Heart left ventricle (tissue), 16 donors: ENCODE results near the gene INSIG1. TPM values are rescaled to one million over a fixed set of nuclear protein-coding genes. Genes with fewer than 3 reads are reported as not detected.

ENCODE experiments used
- ATAC-seq, 4 donors: fragments of 200-7000 bp; cut with Tn5 transposase; one replicate each; pipeline ENCODE4 v1.9.1; 2020 to 2022; ENCODE audit warnings: moderate library complexity in 4 of 4, mild to moderate bottlenecking in 3 of 4, moderate number of reproducible peaks in 1 of 4
- DNase-seq, 5 donors: peaks; one replicate each; pipeline ENCODE4 v3.0.0-alpha.2; 2020
- H3K27ac ChIP-seq, 12 donors: fragments of 200-600 bp; sonication (generic) in 4 of 12; one replicate each; pipeline versions ENCODE4 v1.5.0 to v1.8.0; 2016 to 2022; ENCODE audit warnings: mild to moderate bottlenecking in 2 of 12
- H3K27me3 ChIP-seq, 9 donors: fragments of 200-600 bp; sonication (generic) in 2 of 9; one replicate each; pipeline versions ENCODE4 v1.5.1 to v1.8.0; 2016 to 2022; ENCODE audit warnings: mild to moderate bottlenecking in 3 of 9
- H3K36me3 ChIP-seq, 9 donors: fragments of 200-600 bp; sonication (generic) in 2 of 9; one replicate each; pipeline versions ENCODE4 v1.5.0 to v1.8.0; 2018 to 2022; ENCODE audit warnings: mild to moderate bottlenecking in 2 of 9
- H3K4me1 ChIP-seq, 12 donors: fragments of 200-600 bp; sonication (generic) in 4 of 12; one replicate each; pipeline versions ENCODE4 v1.5.0 to v1.8.0; 2016 to 2022; ENCODE audit warnings: mild to moderate bottlenecking in 3 of 12
- H3K4me3 ChIP-seq, 12 donors: fragments of 200-600 bp; sonication (generic) in 4 of 12; one replicate each; pipeline versions ENCODE4 v1.5.0 to v1.8.0; 2017 to 2022; ENCODE audit warnings: mild to moderate bottlenecking in 9 of 12, moderate library complexity in 4 of 12
- H3K9me3 ChIP-seq, 12 donors: fragments of 200-600 bp; sonication (generic) in 4 of 12; one replicate each; pipeline versions ENCODE4 v1.5.0 to v1.8.0; 2016 to 2022; ENCODE audit warnings: mild to moderate bottlenecking in 1 of 12
- POLR2A ChIP-seq, 2 donors: fragments of 450-650 bp; IDR thresholded peaks; one replicate each; pipeline ENCODE4 v1.6.1; 2017; ENCODE audit warnings: antibody characterized with exemption in 2 of 2, mild to moderate bottlenecking in 2 of 2, moderate library complexity in 2 of 2
- WGBS, 4 donors: extraction: QIAGEN DNeasy Blood & Tissue Kit in 2 of 4; methylation state at CpG; one replicate each; pipeline versions ENCODE4 v1.1.5 to v1.1.7; 2013 to 2018; 5-methylcytosine and 5-hydroxymethylcytosine counted together
- intact Hi-C, 10 donors: fragments of 100-400 bp; cut with DNase I; formaldehyde crosslinking; loops; one replicate each; pipeline versions ENCODE4 v1.11.1 to v1.14.2; 2022
- polyA plus RNA-seq, 2 donors: library from polyadenylated mRNA; stranded (reverse); fragments of 200-250 nt; gene quantifications; one replicate each; pipeline ENCODE4 v1.2.3, GENCODE V29; 2013
- total RNA-seq, 9 donors: library from RNA; depleted of rRNA in 2 of 9; stranded (reverse); fragments of >200 nt in 2 of 9; fragmentation: NEBNext Ultra II Directional in 3 of 9; extraction: Animal tissue kit (Norgen Biotek cat#: 25700) in 3 of 9; gene quantifications; one replicate each; pipeline versions ENCODE4 v1.1.0 to v1.2.4, GENCODE V29; 2016 to 2023
- TF ChIP-seq, protein P1 (sequence below), 12 donors: fragments of 200-600 bp; sonication (generic) in 4 of 12; IDR thresholded peaks; one replicate each; pipeline versions ENCODE4 v1.5.0 to v1.8.0; 2018 to 2022; ENCODE audit warnings: antibody characterized with exemption in 12 of 12, mild to moderate bottlenecking in 5 of 12
- donor health status: ischemic (EF 13 %, LVEDD 7.1; RV severe dilation, severe dysfunction).
- donor health status: healthy with polysubstance abuse.
- donor health status: DM: no; HTN: yes; CAD: no.
- donor health status: DM: no; HTN: no; CAD: no.
- donor health status: ischemic (EF 25% LVEDD 6.9; RV normal size, moderate dysfunction).
- donor health status: ischemic (EF 25% LVEDD 5.7; RV mildly dilated, moderate dysfunction).
- donor health status: healthy.
- donor health status: DM: yes; HTN: yes; CAD: no.
- donor health status: ischemic (EF 35%, LVEDD 5.7; RV mildly dilated, moderate dysfunction).
- donor health status: nonischemic (EF 11% LVEDD 7.7; RV severe dilation, severe dysfunction).
- donor health status: DM: yes; HTN: yes; CAD: no.
- donor health status: PGD.
- donor health status: ischemic (EF 29% LVEDD 5.4; RV normal size, mild dysfunction).
- donor health status: nonischemic (EF 23%, LVEDD 6.1; RV moderate dilation, normal function).

Gene INSIG1
- total and polyA plus RNA-seq, 11 donors, result 5.2 to 24.5 (median 13.3) TPM

DNA sequence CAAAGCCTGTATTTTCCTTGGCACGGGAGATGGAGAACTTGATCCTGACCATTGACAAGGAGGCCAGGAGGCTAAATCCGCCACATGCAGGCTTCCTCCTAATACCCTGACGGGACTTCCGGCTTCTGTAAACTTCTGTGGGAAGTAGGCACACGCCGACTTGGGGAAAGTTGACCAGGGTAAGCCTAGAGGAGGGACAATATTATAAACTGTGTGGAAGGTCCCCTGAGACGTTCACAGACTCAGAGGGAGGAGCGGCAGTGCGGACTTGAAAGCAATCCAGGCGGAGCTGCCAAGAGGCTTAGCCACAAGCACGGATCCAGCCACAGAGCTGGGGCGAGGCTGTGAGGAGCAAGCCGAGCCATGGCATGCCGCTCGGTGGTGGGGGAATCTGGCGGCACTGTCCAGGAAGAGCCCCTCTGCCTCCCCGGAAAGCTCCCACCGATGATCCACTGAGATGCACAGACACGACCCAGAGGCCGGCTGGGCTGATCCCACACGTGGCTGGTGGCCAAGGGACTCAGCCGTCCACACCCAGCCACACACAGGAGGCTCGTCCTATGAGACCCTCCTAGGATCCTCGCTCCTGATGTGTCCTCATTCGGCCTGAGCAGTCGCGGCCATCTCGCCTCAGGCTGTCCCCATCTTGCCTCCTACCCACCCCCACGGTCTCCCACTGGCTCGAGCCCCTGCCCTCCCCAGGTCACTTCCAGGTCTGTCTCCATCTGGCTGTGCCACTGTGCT lies 40.0 kb upstream of the INSIG1 start:
- Histone ChIP-seq H3K36me3 (no peaks in the 10 kb centered on the region), H3K4me3 (peak overlapping the region in 8 of 12 donors; percentile 13 to 29 (median 23)), H3K27me3 (peaks cover 0 to 2% (median 0%) of the 10 kb centered on the region in 9 donors), H3K27ac (peak overlapping the region; percentile 13 to 80 (median 74)), H3K9me3 (no peaks in the 10 kb centered on the region), H3K4me1 (peaks cover 7 to 23% (median 14%) of the 10 kb centered on the region in 12 donors)
- TF ChIP-seq, protein P1, sequence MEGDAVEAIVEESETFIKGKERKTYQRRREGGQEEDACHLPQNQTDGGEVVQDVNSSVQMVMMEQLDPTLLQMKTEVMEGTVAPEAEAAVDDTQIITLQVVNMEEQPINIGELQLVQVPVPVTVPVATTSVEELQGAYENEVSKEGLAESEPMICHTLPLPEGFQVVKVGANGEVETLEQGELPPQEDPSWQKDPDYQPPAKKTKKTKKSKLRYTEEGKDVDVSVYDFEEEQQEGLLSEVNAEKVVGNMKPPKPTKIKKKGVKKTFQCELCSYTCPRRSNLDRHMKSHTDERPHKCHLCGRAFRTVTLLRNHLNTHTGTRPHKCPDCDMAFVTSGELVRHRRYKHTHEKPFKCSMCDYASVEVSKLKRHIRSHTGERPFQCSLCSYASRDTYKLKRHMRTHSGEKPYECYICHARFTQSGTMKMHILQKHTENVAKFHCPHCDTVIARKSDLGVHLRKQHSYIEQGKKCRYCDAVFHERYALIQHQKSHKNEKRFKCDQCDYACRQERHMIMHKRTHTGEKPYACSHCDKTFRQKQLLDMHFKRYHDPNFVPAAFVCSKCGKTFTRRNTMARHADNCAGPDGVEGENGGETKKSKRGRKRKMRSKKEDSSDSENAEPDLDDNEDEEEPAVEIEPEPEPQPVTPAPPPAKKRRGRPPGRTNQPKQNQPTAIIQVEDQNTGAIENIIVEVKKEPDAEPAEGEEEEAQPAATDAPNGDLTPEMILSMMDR (IDR thresholded peaks at IDR 0.05), result no peak
- peak in 1 of 2 donors; percentile 21 for TF ChIP-seq POLR2A (IDR thresholded peaks at IDR 0.05)
- intact Hi-C loops, result loop anchor here in 6 of 10 donors (1.0 to 10.0 kb wide), 8 partner anchors 37 to 87 kb away; partner anchors contain the start of gene INSIG1 (in 4 of the 6)
- WGBS, 4 donors, result 44 to 63% (median 52%) methylated on average over 22 to 30 of the region's 30 CpGs
- ATAC-seq (peak; percentile 70 to 90 (median 88)), DNase-seq (peak; percentile 80 to 84 (median 81))

DNA sequence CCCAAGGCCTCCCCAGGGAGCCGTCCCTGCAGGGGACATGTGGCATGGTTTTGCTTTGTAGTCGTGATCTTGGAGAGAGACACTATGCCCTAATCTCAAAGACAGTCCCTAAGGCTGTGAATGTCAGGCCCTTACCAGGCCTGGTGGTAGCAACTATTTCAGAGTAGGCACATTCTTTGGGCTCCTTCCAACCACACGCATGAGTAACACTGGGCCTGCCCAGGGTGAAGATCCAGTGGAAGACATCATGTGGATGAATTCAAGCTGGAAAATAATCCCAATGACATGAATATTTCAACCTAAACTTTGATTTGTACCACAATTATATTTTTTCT lies 39.5 kb upstream of the INSIG1 start:
- DNase-seq, result peak in 4 of 5 donors; percentile 37 to 61 (median 44)
- Histone ChIP-seq H3K4me1 (peaks cover 7 to 23% (median 14%) of the 10 kb centered on the region in 12 donors), H3K27ac (peak overlapping the region; percentile 13 to 80 (median 74)), H3K4me3 (peak overlapping the region in 5 of 12 donors; percentile 19 to 29 (median 27)), H3K27me3 (peaks cover 0 to 7% (median 0%) of the 10 kb centered on the region in 9 donors), H3K9me3 (no peaks in the 10 kb centered on the region), H3K36me3 (no peaks in the 10 kb centered on the region)
- no peak for TF ChIP-seq POLR2A (IDR thresholded peaks at IDR 0.05)
- TF ChIP-seq, protein P1 (IDR thresholded peaks at IDR 0.05), result no peak
- intact Hi-C loops, result loop anchor here in 6 of 10 donors (2.0 to 10.0 kb wide), 6 partner anchors 37 to 87 kb away; partner anchors contain the start of gene INSIG1 (in 4 of the 6)
- peak; percentile 80 to 90 (median 86) for ATAC-seq
- 6 to 35% (median 16%) methylated on average over 3 of the region's 3 CpGs for WGBS, 4 donors

DNA sequence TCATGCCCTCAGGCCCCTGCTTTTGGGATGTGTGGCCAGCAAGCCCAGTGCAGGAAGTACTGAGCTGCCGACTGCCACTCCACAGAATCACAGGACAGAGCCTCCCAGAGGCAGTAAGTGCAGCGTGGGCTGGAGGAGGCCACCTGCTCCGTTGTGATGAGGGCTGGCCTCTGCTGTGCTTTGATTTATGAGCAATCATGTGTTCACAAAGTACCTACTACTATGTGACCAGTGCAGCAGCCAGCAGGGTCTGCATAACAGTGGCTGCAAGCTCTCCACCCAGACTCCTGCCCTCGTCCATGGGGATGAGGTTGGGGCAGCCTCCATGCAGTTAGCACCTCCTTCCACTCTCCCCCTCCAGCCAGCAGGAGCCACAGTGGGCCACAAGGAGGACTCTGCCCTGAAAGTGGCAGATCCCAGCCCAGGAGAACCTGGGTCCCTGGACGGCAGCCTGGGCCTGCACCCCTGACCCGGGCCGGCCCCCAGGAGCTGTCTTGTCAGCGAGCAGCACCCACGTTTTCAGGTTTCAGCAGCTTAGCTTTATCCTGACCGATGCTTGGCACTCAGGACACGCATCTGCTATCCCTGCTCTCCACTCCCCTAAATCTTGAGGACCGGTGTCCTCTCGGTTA lies 37.7 kb upstream of the INSIG1 start:
- Histone ChIP-seq H3K27ac (no peak overlapping the region), H3K4me1 (peaks cover 7 to 23% (median 14%) of the 10 kb centered on the region in 12 donors), H3K36me3 (no peaks in the 10 kb centered on the region), H3K9me3 (no peaks in the 10 kb centered on the region), H3K27me3 (peaks cover 0 to 11% (median 0%) of the 10 kb centered on the region in 9 donors), H3K4me3 (no peak overlapping the region)
- intact Hi-C loops, result loop anchor here in 6 of 10 donors (2.0 to 10.0 kb wide), 6 partner anchors 35 to 85 kb away; partner anchors contain the start of gene INSIG1 (in 4 of the 6)
- TF ChIP-seq POLR2A (IDR thresholded peaks at IDR 0.05), result no peak
- TF ChIP-seq, protein P1 (IDR thresholded peaks at IDR 0.05), result no peak
- 85 to 89% (median 87%) methylated on average over 10 to 13 of the region's 13 CpGs for WGBS, 4 donors
- no peak for DNase-seq
- ATAC-seq, result no peak

DNA sequence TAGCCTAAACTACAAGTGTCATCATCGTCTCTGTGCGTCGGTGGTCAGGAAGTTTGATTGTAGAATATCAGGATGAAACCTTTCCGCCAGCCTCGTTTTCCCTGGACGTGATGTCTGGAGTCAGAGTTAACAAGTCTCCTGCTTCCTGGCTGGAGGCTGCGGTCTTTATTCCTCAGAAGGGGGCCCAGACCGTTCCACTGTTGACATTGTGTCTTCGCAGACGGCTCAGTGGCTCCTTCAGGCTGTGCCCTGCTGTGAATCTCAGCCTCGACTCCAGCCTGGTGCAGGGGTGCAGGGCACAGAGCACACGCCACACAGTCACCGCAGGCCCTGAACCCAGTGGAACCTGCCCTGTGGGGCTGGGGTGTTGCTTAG lies 37.2 kb upstream of the INSIG1 start:
- ATAC-seq, result no peak

More for the DNA sequence above, 37.2 kb upstream of the INSIG1 start:
- H3K9me3 ChIP-seq, result no peaks in the 10 kb centered on the region
- H3K4me1 ChIP-seq, result peaks cover 7 to 23% (median 14%) of the 10 kb centered on the region in 12 donors
- H3K27me3 ChIP-seq, result peaks cover 0 to 16% (median 0%) of the 10 kb centered on the region in 9 donors
- 79 to 83% (median 82%) methylated on average over 11 to 13 of the region's 13 CpGs for WGBS, 4 donors
- no peak overlapping the region for H3K27ac ChIP-seq
- intact Hi-C loops, result no loop called here
- H3K4me3 ChIP-seq, result no peak overlapping the region
- TF ChIP-seq, protein P1 (IDR thresholded peaks at IDR 0.05), result no peak
- no peak for TF ChIP-seq POLR2A (IDR thresholded peaks at IDR 0.05)
- H3K36me3 ChIP-seq, result no peaks in the 10 kb centered on the region
- no peak for DNase-seq
